Uterus (tissue), 2 donors: ENCODE results near the gene FAR1.

ENCODE experiments used
- POLR2A ChIP-seq, 2 donors: fragments of 450-650 bp; IDR thresholded peaks; one replicate each; pipeline ENCODE4 v1.6.1; 2016; ENCODE audit warnings: antibody characterized with exemption in 2 of 2, mild to moderate bottlenecking in 1 of 2, moderate library complexity in 1 of 2
- TF ChIP-seq, protein P1 (sequence below), 4 experiments: fragments of 200-600 bp in 2 of 4; fragments of 450-650 bp in 2 of 4; sonication (generic) in 2 of 4; IDR thresholded peaks; one replicate each; pipeline ENCODE4 v1.5.1; 2016 to 2019; ENCODE audit warnings: antibody characterized with exemption in 4 of 4, mild to moderate bottlenecking in 2 of 4, moderate library complexity in 1 of 4

DNA sequence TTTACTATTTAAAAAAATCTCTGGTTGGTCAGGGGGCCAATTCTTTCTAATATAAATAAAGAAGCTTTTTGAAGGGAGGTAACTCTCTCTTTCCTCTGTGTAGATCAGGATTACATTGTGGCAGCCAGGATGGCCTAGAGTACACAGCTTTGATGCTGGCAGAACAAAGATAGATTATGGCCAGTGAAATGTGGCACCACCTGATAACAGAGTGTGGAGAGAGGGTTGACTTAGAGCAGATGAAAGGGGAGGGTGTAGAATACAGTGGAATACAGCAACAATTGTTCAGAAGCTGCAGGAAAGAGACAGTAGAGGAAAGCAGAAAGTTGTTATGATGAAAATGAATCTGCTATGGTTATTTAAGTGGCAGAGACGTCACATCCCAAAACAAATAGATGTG is 99.0 kb downstream of the FAR1 start:
- TF ChIP-seq, protein P1, sequence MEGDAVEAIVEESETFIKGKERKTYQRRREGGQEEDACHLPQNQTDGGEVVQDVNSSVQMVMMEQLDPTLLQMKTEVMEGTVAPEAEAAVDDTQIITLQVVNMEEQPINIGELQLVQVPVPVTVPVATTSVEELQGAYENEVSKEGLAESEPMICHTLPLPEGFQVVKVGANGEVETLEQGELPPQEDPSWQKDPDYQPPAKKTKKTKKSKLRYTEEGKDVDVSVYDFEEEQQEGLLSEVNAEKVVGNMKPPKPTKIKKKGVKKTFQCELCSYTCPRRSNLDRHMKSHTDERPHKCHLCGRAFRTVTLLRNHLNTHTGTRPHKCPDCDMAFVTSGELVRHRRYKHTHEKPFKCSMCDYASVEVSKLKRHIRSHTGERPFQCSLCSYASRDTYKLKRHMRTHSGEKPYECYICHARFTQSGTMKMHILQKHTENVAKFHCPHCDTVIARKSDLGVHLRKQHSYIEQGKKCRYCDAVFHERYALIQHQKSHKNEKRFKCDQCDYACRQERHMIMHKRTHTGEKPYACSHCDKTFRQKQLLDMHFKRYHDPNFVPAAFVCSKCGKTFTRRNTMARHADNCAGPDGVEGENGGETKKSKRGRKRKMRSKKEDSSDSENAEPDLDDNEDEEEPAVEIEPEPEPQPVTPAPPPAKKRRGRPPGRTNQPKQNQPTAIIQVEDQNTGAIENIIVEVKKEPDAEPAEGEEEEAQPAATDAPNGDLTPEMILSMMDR (IDR thresholded peaks at IDR 0.05), result no peak
- TF ChIP-seq POLR2A (IDR thresholded peaks at IDR 0.05), result no peak
